K562 (cell line): ENCODE data around the gene EML6. TPM values are rescaled to one million over a fixed set of nuclear protein-coding genes. Genes with fewer than 3 reads are reported as not detected.
"Not testable (repeated sequence)": the region's sequence is repeated elsewhere in the genome, so short reads cannot be mapped to it uniquely, and the experiment has no call there.

Source experiments
- ATAC-seq: fragments of 200-7000 bp; cut with Tn5 transposase; 3 replicates; pipeline ENCODE4 v1.9.1; 2020; ENCODE audit warnings: moderate library complexity
- BruUV-seq: library from RNA; stranded (reverse); fragments of 400-500 nt; replicated peaks from 2 replicates; lab custom pipeline; 2021; lab: Mats Ljungman, UMichigan
- CTCF ChIA-PET: fragments of 300-600 bp; formaldehyde crosslinking; extraction: SDS; loops from one replicate; lab custom pipeline; 2021; ENCODE audit warnings: low intra/inter-chr PET ratio; lab: Yijun Ruan, JAX
- POLR2A ChIA-PET: fragments of 300-600, 350-650 bp; sonication (Branson Sonifier 250); formaldehyde crosslinking; extraction: SDS; loops from one replicate; lab custom pipeline; 2021; ENCODE audit warnings: antibody characterized with exemption, inconsistent platforms; lab: Yijun Ruan, JAX
- DNase-seq, 4 experiments: peaks; one replicate each; pipeline versions ENCODE4 v3.0.0 to v3.0.0-alpha.2; 2011 to 2018; ENCODE audit warnings: low spot score in 3 of 4, mixed read lengths in 3 of 4; ENCODE audit errors: extremely low read depth in 1 of 4
- FAIRE-seq: peaks from 2 replicates; lab custom pipeline; 2011; peaks lifted over from hg19 to GRCh38; lab: Jason Lieb, UNC
- H2AFZ ChIP-seq: 2 replicates; pipeline ENCODE4 v1.6.0; 2011; ENCODE audit warnings: low read depth, low read length, control low read depth, inconsistent platforms
- H3K27ac ChIP-seq: fragments of 200-600 bp; 3 replicates; pipeline ENCODE4 v1.8.0; 2011; ENCODE audit warnings: low read depth, mild to moderate bottlenecking, control low read depth, inconsistent platforms, low read length, moderate library complexity, mixed read lengths; ENCODE audit errors: extremely low read depth
- H3K27me3 ChIP-seq, 2 experiments: fragments of 300-600 bp in 1 of 2; 2 replicates in 1 of 2; 3 replicates in 1 of 2; pipeline versions ENCODE4 v1.6.0 to v1.8.0; 2011; ENCODE audit warnings: inconsistent platforms in 2 of 2, low read length in 2 of 2, mild to moderate bottlenecking in 1 of 2, mixed read lengths in 1 of 2, moderate library complexity in 1 of 2; ENCODE audit not compliant: control insufficient read depth in 2 of 2, insufficient read depth in 2 of 2
- H3K36me3 ChIP-seq: fragments of 300-600 bp; 3 replicates; pipeline ENCODE4 v1.8.0; 2011; ENCODE audit warnings: mild to moderate bottlenecking, low read length, inconsistent platforms; ENCODE audit not compliant: control insufficient read depth, insufficient read depth
- H3K4me1 ChIP-seq, 2 experiments: fragments of 200-600 bp in 1 of 2; replicated peaks in 1 of 2; 2 replicates in 1 of 2; 3 replicates in 1 of 2; pipeline versions ENCODE4 v1.5.1 to v1.8.0; 2011; ENCODE audit warnings: inconsistent platforms in 2 of 2, low read length in 2 of 2, mild to moderate bottlenecking in 1 of 2, mixed read lengths in 1 of 2, moderate library complexity in 1 of 2; ENCODE audit not compliant: control insufficient read depth in 2 of 2, insufficient read depth in 2 of 2
- H3K4me2 ChIP-seq: 2 replicates; pipeline ENCODE4 v1.6.1; 2011; ENCODE audit warnings: low read length, control low read depth, inconsistent platforms, mixed read lengths; ENCODE audit not compliant: insufficient read depth
- H3K4me3 ChIP-seq: fragments of 200-600 bp; sonication (generic), shearing (Covaris generic); 2 replicates; pipeline ENCODE4 v1.5.1; 2016; ENCODE audit warnings: control low read depth, inconsistent platforms
- H3K79me2 ChIP-seq: fragments of 200-600 bp; 3 replicates; pipeline ENCODE4 v1.8.0; 2011; ENCODE audit warnings: low read length, inconsistent platforms; ENCODE audit not compliant: control insufficient read depth, insufficient read depth
- H3K9ac ChIP-seq, 2 experiments: 2 replicates each; pipeline versions ENCODE4 v1.6.0 to v1.6.1; 2011; ENCODE audit warnings: low read depth in 2 of 2, low read length in 2 of 2, control low read depth in 1 of 2, inconsistent platforms in 1 of 2, mild to moderate bottlenecking in 1 of 2, mixed read lengths in 1 of 2; ENCODE audit not compliant: insufficient read depth in 1 of 2
- H3K9me1 ChIP-seq: one replicate; pipeline ENCODE4 v1.6.0; 2011; ENCODE audit warnings: inconsistent platforms, mild to moderate bottlenecking, low read length, moderate library complexity; ENCODE audit not compliant: control insufficient read depth, insufficient read depth
- H3K9me3 ChIP-seq: replicated peaks from 2 replicates; pipeline ENCODE4 v1.5.1; 2011; ENCODE audit warnings: low read depth, low read length, inconsistent platforms; ENCODE audit not compliant: control insufficient read depth, insufficient read depth
- H4K20me1 ChIP-seq: replicated peaks from 2 replicates; pipeline ENCODE4 v1.6.1; 2011; ENCODE audit warnings: low read length, inconsistent platforms, mixed read lengths; ENCODE audit not compliant: control insufficient read depth, insufficient read depth
- CC2D1A ChIP-seq: fragments of 450-650 bp; IDR thresholded peaks from 2 replicates; pipeline ENCODE4 v1.6.1; 2017; ENCODE audit warnings: mild to moderate bottlenecking
- FOS ChIP-seq: IDR thresholded peaks from 3 replicates; pipeline ENCODE4 v1.6.1; 2011; ENCODE audit not compliant: insufficient read length; ENCODE audit errors: extremely low read depth
- HNRNPL ChIP-seq: fragments of 200-400 bp; formaldehyde crosslinking; IDR thresholded peaks from 2 replicates; pipeline ENCODE4 v1.6.1; 2017; ENCODE audit warnings: low read depth, mild to moderate bottlenecking, low read length
- POLR3A ChIP-seq: IDR thresholded peaks from 2 replicates; pipeline ENCODE4 v1.6.1; 2011; ENCODE audit warnings: borderline replicate concordance, mild to moderate bottlenecking, moderate library complexity; ENCODE audit not compliant: insufficient read length, insufficient read depth; ENCODE audit errors: extremely low read depth
- SRSF7 ChIP-seq: fragments of 200-400 bp; formaldehyde crosslinking; optimal IDR thresholded peaks from 2 replicates; pipeline ENCODE3; 2017; ENCODE audit warnings: mild to moderate bottlenecking, low read depth, low read length
- TGIF2 ChIP-seq: sonication (generic); formaldehyde crosslinking; IDR thresholded peaks from 2 replicates; pipeline ENCODE4 v1.8.1; 2022; ENCODE audit warnings: mild to moderate bottlenecking, missing genetic modification reagents, moderate library complexity
- TSC22D4 ChIP-seq: fragments of 450-650 bp; IDR thresholded peaks from 2 replicates; pipeline ENCODE4 v1.6.1; 2016; ENCODE audit warnings: missing genetic modification characterization, missing biosample characterization, control low read depth
- WGBS: fragments of 100-300 bp; shearing (Covaris generic); methylation state at CpG from one replicate; pipeline ENCODE4 v1.1.6; 2016; ENCODE audit warnings: low coverage, mixed read lengths; ENCODE audit not compliant: insufficient coverage; ENCODE audit errors: missing lambda C conversion rate; 5-methylcytosine and 5-hydroxymethylcytosine counted together
- in situ Hi-C: fragments of 300-500 bp; cut with MboI; formaldehyde crosslinking; loops from 4 replicates; pipeline ENCODE4 v1.15.0; 2018; ENCODE audit warnings: inconsistent platforms, mixed read lengths
- intact Hi-C: fragments of 100-400 bp; cut with micrococcal nuclease; formaldehyde crosslinking; loops from 2 replicates; pipeline ENCODE4 v1.14.2; 2022
- polyA plus RNA-seq, 8 experiments: library from polyadenylated mRNA; depleted of rRNA in 4 of 8; stranded (reverse) in 5 of 8; unstranded in 3 of 8; fragments of >200 nt; fragmentation: Nextera tagmentation in 2 of 8; fragmentation: Illumina TruSeq in 1 of 8; extraction: Ambion mirVana in 2 of 8; extraction: Trizol in 1 of 8; gene quantifications; 2 replicates each; pipeline versions ENCODE4 v1.2.1 to v1.2.3, GENCODE V29; 2011 to 2014; ENCODE audit warnings: inconsistent platforms in 1 of 8, missing spikeins in 1 of 8
- total RNA-seq, 7 experiments: library from RNA; depleted of rRNA in 6 of 7; stranded (reverse); fragments of >200 nt in 6 of 7; fragmentation: Illumina TruSeq in 2 of 7; extraction: Trizol in 2 of 7; gene quantifications; 2 replicates each; pipeline versions ENCODE4 v1.2.1 to v1.2.3, GENCODE V29; 2011 to 2021; ENCODE audit warnings: low replicate concordance in 1 of 7
- TF ChIP-seq, protein P1 (sequence below): fragments of 250-450 bp; sonication (Bioruptor Pico); IDR thresholded peaks from 2 replicates; pipeline ENCODE4 v1.4.0; 2020

The EML6 gene
- total and polyA plus RNA-seq, 9 of the 15 experiments (the other 6 are each of a cell fraction or from before 2014, with no cell fraction given) = 0.07 to 0.56 (median 0.25) TPM

DNA sequence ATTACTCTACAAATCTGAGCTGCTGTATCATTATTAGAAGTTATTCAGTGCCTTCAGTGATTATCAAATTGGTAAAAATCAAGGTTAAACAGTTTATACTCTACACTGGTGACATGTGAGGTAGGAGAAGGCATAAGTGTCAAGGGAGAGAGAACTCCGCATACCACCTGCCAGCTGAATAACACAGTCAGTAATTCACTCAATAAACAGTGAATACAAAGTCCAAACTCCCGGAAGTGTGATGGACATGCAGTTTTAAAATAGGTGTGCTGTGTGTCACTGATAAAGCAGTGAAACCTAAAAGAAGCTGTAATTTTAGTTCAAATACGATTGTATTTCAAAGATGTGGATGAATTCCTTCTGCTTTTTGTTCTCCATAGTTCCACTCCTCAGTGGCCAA is 149.8 kb downstream of the EML6 start:
- in situ Hi-C loops, BruUV-seq: not testable (repeated sequence)

DNA sequence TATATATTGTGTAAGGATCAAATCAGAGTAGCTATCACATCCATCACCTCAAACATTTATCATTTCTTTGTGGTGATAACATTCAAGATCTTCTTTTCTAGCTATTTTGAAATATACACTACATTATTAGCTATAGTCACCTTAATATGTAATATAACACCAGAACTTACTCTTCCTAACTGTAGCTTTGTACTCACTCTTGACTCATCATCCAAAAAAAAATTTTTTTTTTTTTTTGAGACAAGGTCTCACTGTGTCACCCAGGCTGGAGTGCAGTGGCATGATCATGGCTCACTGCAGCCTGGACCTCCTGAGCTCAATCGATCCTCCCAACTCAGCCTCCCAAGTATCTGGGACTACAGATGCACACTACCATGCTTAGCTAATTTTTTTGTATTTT is 153.3 kb downstream of the EML6 start:
- H3K9ac ChIP-seq = no peak overlapping the region
- no peak overlapping the region for H3K4me3 ChIP-seq
- DNase-seq = no peak
- H3K4me1 ChIP-seq = no peaks in the 10 kb centered on the region
- H3K27ac ChIP-seq = no peak overlapping the region
- no TSS peak for BruUV-seq
- ChIA-PET CTCF (no interaction called here), POLR2A (interaction anchor here (1.0 to 1.5 kb wide), 3 partner anchors 10 to 48 kb away, joined by 3 to 4 read pairs (median 4); no protein-coding TSS in a partner anchor)
- ATAC-seq = no peak
- no peak for FAIRE-seq
- intact Hi-C loops = no loop called here
- H4K20me1 ChIP-seq = no peaks in the 10 kb centered on the region
- H3K36me3 ChIP-seq = no peaks in the 10 kb centered on the region
- peaks cover 18 to 19% of the 10 kb centered on the region in 2 experiments for H3K27me3 ChIP-seq
- no peaks in the 10 kb centered on the region for H3K79me2 ChIP-seq
- WGBS = 0% methylated on average over 1 of the region's 1 CpG
- no peak overlapping the region for H3K4me2 ChIP-seq
- H3K9me3 ChIP-seq = no peaks in the 10 kb centered on the region
- no peaks in the 10 kb centered on the region for H3K9me1 ChIP-seq
- no peak overlapping the region for H2AFZ ChIP-seq
- in situ Hi-C loops = no loop called here
- no peak for TF ChIP-seq HNRNPL
- no peak for TF ChIP-seq POLR3A
- TF ChIP-seq CC2D1A = no peak
- no peak for TF ChIP-seq TGIF2 (CRISPR knock-in tag)
- no peak for TF ChIP-seq FOS
- TF ChIP-seq, protein P1, sequence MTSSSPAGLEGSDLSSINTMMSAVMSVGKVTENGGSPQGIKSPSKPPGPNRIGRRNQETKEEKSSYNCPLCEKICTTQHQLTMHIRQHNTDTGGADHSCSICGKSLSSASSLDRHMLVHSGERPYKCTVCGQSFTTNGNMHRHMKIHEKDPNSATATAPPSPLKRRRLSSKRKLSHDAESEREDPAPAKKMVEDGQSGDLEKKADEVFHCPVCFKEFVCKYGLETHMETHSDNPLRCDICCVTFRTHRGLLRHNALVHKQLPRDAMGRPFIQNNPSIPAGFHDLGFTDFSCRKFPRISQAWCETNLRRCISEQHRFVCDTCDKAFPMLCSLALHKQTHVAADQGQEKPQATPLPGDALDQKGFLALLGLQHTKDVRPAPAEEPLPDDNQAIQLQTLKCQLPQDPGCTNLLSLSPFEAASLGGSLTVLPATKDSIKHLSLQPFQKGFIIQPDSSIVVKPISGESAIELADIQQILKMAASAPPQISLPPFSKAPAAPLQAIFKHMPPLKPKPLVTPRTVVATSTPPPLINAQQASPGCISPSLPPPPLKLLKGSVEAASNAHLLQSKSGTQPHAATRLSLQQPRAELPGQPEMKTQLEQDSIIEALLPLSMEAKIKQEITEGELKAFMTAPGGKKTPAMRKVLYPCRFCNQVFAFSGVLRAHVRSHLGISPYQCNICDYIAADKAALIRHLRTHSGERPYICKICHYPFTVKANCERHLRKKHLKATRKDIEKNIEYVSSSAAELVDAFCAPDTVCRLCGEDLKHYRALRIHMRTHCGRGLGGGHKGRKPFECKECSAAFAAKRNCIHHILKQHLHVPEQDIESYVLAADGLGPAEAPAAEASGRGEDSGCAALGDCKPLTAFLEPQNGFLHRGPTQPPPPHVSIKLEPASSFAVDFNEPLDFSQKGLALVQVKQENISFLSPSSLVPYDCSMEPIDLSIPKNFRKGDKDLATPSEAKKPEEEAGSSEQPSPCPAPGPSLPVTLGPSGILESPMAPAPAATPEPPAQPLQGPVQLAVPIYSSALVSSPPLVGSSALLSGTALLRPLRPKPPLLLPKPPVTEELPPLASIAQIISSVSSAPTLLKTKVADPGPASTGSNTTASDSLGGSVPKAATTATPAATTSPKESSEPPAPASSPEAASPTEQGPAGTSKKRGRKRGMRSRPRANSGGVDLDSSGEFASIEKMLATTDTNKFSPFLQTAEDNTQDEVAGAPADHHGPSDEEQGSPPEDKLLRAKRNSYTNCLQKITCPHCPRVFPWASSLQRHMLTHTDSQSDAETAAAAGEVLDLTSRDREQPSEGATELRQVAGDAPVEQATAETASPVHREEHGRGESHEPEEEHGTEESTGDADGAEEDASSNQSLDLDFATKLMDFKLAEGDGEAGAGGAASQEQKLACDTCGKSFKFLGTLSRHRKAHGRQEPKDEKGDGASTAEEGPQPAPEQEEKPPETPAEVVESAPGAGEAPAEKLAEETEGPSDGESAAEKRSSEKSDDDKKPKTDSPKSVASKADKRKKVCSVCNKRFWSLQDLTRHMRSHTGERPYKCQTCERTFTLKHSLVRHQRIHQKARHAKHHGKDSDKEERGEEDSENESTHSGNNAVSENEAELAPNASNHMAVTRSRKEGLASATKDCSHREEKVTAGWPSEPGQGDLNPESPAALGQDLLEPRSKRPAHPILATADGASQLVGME (CRISPR knock-in tag) = no peak
- no peak for TF ChIP-seq TSC22D4
- no peak for TF ChIP-seq SRSF7

More for the DNA sequence above, 149.8 kb downstream of the EML6 start:
- H3K27me3 ChIP-seq, H3K9me1 ChIP-seq, H3K79me2 ChIP-seq, POLR2A ChIA-PET, H3K4me1 ChIP-seq, ATAC-seq, H4K20me1 ChIP-seq, H3K36me3 ChIP-seq, DNase-seq, H3K9me3 ChIP-seq, H2AFZ ChIP-seq, intact Hi-C loops, H3K4me2 ChIP-seq, H3K4me3 ChIP-seq, H3K27ac ChIP-seq, H3K9ac ChIP-seq, FAIRE-seq: not testable (repeated sequence)
- 20% methylated on average over 3 of the region's 3 CpGs for WGBS
- CTCF ChIA-PET = interaction anchor here (0.5 kb wide), 1 partner anchor 299 kb away, joined by 4 read pairs; no protein-coding TSS in a partner anchor
